Progenitor cell of endocrine pancreas (in vitro differentiated cells): ENCODE data around the gene AKAP1. TPM values are rescaled to one million over a fixed set of nuclear protein-coding genes. Genes with fewer than 3 reads are reported as not detected.

Experiments used
- DNase-seq: peaks from one replicate; pipeline ENCODE4 v3.0.0; 2021; ENCODE audit warnings: low spot score; ENCODE audit not compliant: unreplicated experiment
- H3K27ac Mint-ChIP-seq: 2 replicates; pipeline ENCODE4 v1.8.0; 2021; ENCODE audit warnings: mild to moderate bottlenecking, moderate library complexity, mixed read lengths
- H3K27me3 Mint-ChIP-seq: 2 replicates; pipeline ENCODE4 v1.8.0; 2021; ENCODE audit warnings: mixed read lengths
- H3K36me3 Mint-ChIP-seq: 2 replicates; pipeline ENCODE4 v1.8.0; 2022; ENCODE audit warnings: mixed read lengths; ENCODE audit not compliant: insufficient read depth
- H3K4me1 Mint-ChIP-seq: 2 replicates; pipeline ENCODE4 v1.8.0; 2021; ENCODE audit warnings: low read depth, mixed read lengths
- H3K4me3 Mint-ChIP-seq: 2 replicates; pipeline ENCODE4 v1.8.0; 2021; ENCODE audit warnings: low read depth, mild to moderate bottlenecking, moderate library complexity, mixed read lengths
- H3K9me3 Mint-ChIP-seq: 2 replicates; pipeline ENCODE4 v1.8.0; 2021; ENCODE audit warnings: low read depth, mixed read lengths
- total RNA-seq: library from RNA; stranded (reverse); gene quantifications from 2 replicates; pipeline ENCODE4 v1.2.1, GENCODE V29; 2021
- TF ChIP-seq, protein P1 (sequence below): fragments of 200-600 bp; sonication (generic); IDR thresholded peaks from one replicate; pipeline ENCODE4 v1.5.0; 2021; ENCODE audit warnings: antibody characterized with exemption, mild to moderate bottlenecking; ENCODE audit not compliant: unreplicated experiment

AKAP1 gene
- total RNA-seq, 1 donor from 2014 or later = 63.3 TPM

DNA sequence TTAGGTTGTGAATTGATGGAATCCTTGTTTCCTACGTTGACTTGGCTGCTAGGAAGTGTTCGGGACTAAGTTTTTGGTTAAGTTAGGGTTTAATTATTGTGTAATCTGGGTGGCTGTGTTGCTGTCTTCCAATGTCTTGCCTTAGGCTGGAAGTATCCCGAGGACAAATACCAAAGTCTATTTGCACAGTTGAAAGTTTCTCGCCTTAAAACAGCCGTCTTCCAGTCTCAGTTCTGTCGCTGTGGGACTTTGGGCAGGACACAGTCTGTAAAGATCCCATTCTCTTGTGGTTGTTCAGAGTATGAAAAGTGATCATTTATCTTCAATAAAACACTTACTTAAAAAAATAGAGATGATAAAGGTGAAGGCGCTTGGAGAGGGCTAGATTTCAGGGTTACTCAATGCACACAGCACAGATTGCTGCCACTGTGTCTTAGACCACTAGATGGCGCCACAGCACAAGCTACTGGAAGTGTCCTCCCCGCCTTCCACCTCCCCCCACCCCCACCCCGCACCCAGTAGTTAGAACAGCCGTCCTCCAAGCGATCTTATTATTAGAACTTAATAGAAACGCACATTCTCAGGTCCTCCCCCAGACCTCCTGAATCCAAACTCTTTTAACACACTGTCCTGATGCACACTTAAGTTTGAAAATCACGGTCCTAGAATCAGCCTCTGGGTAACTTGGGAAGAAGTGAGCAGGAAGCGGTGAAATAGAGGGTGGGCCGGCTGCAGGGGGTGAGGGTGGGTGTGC, 45.8 kb downstream of the AKAP1 start:
- Mint-ChIP-seq H3K36me3 (peaks cover 1% of the 10 kb centered on the region), H3K27ac (no peak overlapping the region), H3K4me3 (no peak overlapping the region), H3K27me3 (peaks cover 18% of the 10 kb centered on the region), H3K9me3 (no peaks in the 10 kb centered on the region), H3K4me1 (peaks cover 8% of the 10 kb centered on the region)
- TF ChIP-seq, protein P1, sequence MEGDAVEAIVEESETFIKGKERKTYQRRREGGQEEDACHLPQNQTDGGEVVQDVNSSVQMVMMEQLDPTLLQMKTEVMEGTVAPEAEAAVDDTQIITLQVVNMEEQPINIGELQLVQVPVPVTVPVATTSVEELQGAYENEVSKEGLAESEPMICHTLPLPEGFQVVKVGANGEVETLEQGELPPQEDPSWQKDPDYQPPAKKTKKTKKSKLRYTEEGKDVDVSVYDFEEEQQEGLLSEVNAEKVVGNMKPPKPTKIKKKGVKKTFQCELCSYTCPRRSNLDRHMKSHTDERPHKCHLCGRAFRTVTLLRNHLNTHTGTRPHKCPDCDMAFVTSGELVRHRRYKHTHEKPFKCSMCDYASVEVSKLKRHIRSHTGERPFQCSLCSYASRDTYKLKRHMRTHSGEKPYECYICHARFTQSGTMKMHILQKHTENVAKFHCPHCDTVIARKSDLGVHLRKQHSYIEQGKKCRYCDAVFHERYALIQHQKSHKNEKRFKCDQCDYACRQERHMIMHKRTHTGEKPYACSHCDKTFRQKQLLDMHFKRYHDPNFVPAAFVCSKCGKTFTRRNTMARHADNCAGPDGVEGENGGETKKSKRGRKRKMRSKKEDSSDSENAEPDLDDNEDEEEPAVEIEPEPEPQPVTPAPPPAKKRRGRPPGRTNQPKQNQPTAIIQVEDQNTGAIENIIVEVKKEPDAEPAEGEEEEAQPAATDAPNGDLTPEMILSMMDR = peak; percentile 94
- peak; percentile 76 for DNase-seq

DNA sequence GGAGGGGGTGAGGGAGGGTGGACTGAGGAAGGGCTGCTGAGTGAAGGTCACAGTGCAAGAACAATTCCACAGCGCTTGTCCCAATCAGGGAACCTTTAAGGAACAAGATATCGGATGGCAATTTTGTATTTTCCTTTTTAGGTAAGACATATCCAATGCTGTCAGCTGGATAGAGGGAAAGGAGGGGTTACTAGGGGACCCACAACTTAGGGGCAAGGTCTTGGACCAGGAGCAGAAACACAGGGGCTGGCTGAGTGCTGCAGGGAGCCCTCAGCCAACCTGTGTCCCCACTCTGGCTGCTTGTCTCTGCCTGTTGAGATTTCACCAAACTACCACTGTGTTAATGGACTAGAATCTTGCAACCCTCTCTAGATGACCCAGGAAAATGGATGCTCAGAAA, 47.6 kb downstream of the AKAP1 start:
- H3K27me3 Mint-ChIP-seq = peaks cover 18% of the 10 kb centered on the region

DNA sequence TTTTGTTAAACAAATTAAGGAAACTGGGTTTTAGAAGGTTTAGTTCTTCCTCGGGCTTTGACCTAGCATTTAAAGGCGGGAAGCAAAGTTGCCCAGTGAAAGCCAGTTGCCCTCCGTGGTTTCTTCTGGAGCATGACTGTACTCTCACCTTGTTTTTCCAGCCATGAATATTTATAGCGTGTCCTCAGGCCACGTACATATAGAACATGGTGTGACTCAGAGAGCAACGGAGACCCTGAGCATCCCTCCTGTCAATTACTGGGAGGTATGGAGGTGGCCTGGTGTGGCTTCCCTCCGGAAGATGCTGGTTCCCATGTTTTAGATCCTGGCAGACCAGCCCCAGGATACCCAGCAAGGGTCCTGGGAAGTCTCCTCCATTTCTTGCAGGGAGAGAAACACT, 48.4 kb downstream of the AKAP1 start:
- peaks cover 25% of the 10 kb centered on the region for H3K27me3 Mint-ChIP-seq
- TF ChIP-seq, protein P1 = no peak
- no peaks in the 10 kb centered on the region for H3K9me3 Mint-ChIP-seq
- peaks cover 8% of the 10 kb centered on the region for H3K4me1 Mint-ChIP-seq
- no peak for DNase-seq
- H3K4me3 Mint-ChIP-seq = no peak overlapping the region
- H3K27ac Mint-ChIP-seq = no peak overlapping the region
- H3K36me3 Mint-ChIP-seq = no peaks in the 10 kb centered on the region

More for the DNA sequence above, 47.6 kb downstream of the AKAP1 start:
- Mint-ChIP-seq H3K4me3 (no peak overlapping the region), H3K4me1 (peaks cover 8% of the 10 kb centered on the region), H3K9me3 (no peaks in the 10 kb centered on the region), H3K27ac (no peak overlapping the region), H3K36me3 (no peaks in the 10 kb centered on the region)
- TF ChIP-seq, protein P1 = no peak
- no peak for DNase-seq

DNA sequence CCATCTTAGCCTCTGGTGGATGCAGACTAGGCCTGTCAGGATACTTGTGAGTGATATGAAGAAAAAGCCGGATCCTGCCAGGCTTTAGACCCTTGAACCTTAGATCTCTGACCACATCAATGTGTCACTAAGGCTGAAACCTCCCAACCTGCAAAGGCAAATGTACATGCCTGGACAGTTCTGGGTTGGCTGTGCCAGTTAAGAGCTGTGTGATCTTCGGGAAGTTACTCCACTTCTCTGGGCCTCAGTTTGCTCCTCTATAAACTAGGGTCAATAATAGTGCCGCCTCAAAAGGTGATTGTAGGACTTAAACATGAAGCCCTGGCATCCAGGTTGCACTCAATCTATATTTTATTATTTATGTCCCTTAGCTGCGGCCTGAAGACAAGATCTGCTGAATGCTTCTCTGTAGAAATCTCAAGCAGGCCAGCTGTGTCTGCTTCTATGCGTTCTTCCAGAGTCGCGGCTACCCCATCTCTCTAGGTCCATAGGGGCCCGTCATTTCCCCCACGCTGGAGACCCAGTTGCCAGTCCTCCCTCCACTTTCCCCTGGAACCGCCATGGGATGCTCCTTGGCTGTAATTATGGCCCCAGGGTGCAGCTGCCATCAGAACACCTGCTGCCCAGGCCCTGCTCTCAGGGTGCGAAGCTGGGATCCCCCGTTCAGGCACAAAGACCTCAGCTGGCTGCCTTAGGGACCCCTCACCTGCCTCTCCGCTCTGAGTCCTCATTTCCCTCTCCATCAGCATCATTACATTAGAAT, 50.2 kb downstream of the AKAP1 start:
- TF ChIP-seq, protein P1 = no peak
- Mint-ChIP-seq H3K4me1 (peaks cover 8% of the 10 kb centered on the region), H3K9me3 (no peaks in the 10 kb centered on the region), H3K27me3 (peaks cover 27% of the 10 kb centered on the region), H3K36me3 (no peaks in the 10 kb centered on the region), H3K27ac (no peak overlapping the region), H3K4me3 (no peak overlapping the region)
- DNase-seq = no peak

DNA sequence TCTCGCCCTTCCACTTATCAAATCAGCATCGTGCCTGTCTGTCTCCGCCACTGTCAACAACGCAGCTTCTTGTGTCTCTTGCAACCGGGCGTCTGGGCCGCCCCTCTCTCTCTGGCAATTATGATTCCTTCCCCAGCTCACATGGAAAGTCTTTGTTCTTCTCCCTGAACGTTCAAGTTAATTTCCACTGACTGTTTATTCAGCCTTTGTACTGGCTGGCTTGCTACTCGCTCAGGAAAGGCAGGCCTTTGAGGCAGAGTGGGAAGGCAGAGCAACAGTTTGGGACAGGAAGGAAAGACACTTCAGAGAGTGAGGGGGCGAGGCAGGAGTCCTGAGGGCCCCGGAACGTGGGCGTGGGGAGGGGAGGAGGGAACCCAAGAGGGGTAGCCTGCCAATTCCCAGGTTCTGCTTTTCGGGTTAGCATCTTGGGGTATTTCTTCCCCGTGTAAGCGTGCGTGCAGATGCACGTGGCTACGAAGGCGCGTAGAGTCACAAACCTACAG, 50.8 kb downstream of the AKAP1 start:
- Mint-ChIP-seq H3K4me3 (no peak overlapping the region), H3K27me3 (peaks cover 27% of the 10 kb centered on the region), H3K36me3 (no peaks in the 10 kb centered on the region), H3K4me1 (peaks cover 6% of the 10 kb centered on the region), H3K27ac (no peak overlapping the region), H3K9me3 (no peaks in the 10 kb centered on the region)
- no peak for DNase-seq
- TF ChIP-seq, protein P1 = no peak
